Measurements from ENCODE around the gene G3BP2. TPM values are rescaled to one million over a fixed set of nuclear protein-coding genes. Genes with fewer than 3 reads are reported as not detected.
A peak's percentile ranks its signal among the peaks of the same experiment; 100 is the strongest.
"Not testable (repeated sequence)": the region's sequence is repeated elsewhere in the genome, so short reads cannot be mapped to it uniquely, and the experiment has no call there.

G3BP2 gene
- total RNA-seq, 1 experiment from 2014 or later: 102 TPM

DNA sequence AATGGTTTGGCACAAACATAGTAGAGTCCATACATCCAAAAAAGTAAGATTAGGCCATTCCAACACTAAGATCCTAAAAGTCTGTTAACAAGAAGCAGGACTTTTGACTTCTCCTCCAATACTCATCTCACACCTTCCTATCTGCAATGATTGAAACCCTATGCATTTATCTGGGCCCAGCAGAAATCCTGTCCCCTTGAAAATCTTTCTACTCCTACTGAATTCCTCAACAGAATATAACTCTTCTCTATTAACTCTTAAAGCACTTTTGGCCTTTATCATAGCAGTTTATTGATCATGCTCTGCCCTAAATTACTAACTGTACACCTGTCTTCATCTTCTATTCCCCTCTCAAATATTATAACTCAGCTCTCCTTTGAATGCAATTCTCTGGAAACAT, 4.6 kb downstream of the G3BP2 start:
- CTCF ChIA-PET: no interaction called here
- DNase-seq: no peak
- Histone ChIP-seq H3K27me3 (ENCODE audit: insufficient read depth, low read depth) (no peaks in the 10 kb centered on the region), H3F3A (ENCODE audit: insufficient read depth, low read depth) (peaks cover under 1% of the 10 kb centered on the region; the same call in 1 of the 2 replicates), H3K4me1 (replicated peaks; ENCODE audit: insufficient read depth) (peaks cover 10% of the 10 kb centered on the region), H3K4me3 (no peak overlapping the region), H3K9me3 (ENCODE audit: insufficient read depth, low read depth) (no peaks in the 10 kb centered on the region), H3K4me2 (no peak overlapping the region), H3K9me2 (ENCODE audit: insufficient read depth) (no peaks in the 10 kb centered on the region), H3K79me2 (ENCODE audit: low read depth) (peaks cover 93% of the 10 kb centered on the region), H4K20me1 (ENCODE audit: insufficient read depth) (peaks cover 73% of the 10 kb centered on the region), H2AFZ (no peak overlapping the region), H3K36me3 (ENCODE audit: low read depth) (no peaks in the 10 kb centered on the region), H3K27ac (no peak overlapping the region)
- intact Hi-C loops (cut with micrococcal nuclease; ENCODE audit: unreplicated experiment): no loop called here
- TF ChIP-seq EZH2 (IDR thresholded peaks at IDR 0.05; ENCODE audit: low read depth): no peak
- TF ChIP-seq, protein P1, sequence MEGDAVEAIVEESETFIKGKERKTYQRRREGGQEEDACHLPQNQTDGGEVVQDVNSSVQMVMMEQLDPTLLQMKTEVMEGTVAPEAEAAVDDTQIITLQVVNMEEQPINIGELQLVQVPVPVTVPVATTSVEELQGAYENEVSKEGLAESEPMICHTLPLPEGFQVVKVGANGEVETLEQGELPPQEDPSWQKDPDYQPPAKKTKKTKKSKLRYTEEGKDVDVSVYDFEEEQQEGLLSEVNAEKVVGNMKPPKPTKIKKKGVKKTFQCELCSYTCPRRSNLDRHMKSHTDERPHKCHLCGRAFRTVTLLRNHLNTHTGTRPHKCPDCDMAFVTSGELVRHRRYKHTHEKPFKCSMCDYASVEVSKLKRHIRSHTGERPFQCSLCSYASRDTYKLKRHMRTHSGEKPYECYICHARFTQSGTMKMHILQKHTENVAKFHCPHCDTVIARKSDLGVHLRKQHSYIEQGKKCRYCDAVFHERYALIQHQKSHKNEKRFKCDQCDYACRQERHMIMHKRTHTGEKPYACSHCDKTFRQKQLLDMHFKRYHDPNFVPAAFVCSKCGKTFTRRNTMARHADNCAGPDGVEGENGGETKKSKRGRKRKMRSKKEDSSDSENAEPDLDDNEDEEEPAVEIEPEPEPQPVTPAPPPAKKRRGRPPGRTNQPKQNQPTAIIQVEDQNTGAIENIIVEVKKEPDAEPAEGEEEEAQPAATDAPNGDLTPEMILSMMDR (conservative IDR thresholded peaks at IDR 0.05): no peak
- POLR2A ChIA-PET (ENCODE audit: unreplicated experiment): no interaction called here
- BruUV-seq (replicated peaks): no TSS peak

- H3K4me1 ChIP-seq (replicated peaks; ENCODE audit: insufficient read depth): peaks cover 10% of the 10 kb centered on the region
- H2AFZ ChIP-seq; H3K4me2 ChIP-seq; H3K36me3 ChIP-seq (ENCODE audit: low read depth); POLR2A ChIA-PET (ENCODE audit: unreplicated experiment); H3K9me2 ChIP-seq (ENCODE audit: insufficient read depth); CTCF ChIA-PET; H3K27me3 ChIP-seq (ENCODE audit: insufficient read depth, low read depth); BruUV-seq (replicated peaks); intact Hi-C loops (cut with micrococcal nuclease; ENCODE audit: unreplicated experiment); H3K9me3 ChIP-seq (ENCODE audit: insufficient read depth, low read depth); H3K4me3 ChIP-seq; DNase-seq; H3F3A ChIP-seq (ENCODE audit: insufficient read depth, low read depth): not testable (repeated sequence)
- 0 out of 2 replicates have a peak overlapping the region, but pooled peaks have one; percentile 3 for H3K27ac ChIP-seq
- peaks cover 79% of the 10 kb centered on the region for H4K20me1 ChIP-seq (ENCODE audit: insufficient read depth)
- peaks cover 98% of the 10 kb centered on the region for H3K79me2 ChIP-seq (ENCODE audit: low read depth)
Measured at GRCh38 chr4:75667636-75668035, 5.6 kb downstream of the G3BP2 start.

GRCh38 chr4:75666299-75666698, 6.9 kb downstream of the G3BP2 start:
- H3K9me2 ChIP-seq (ENCODE audit: insufficient read depth): no peaks in the 10 kb centered on the region
- ChIA-PET CTCF (interaction anchor here (0.7 kb wide), 1 partner anchor 96 kb away, joined by 3 read pairs; no protein-coding TSS in a partner anchor), POLR2A (ENCODE audit: unreplicated experiment) (interaction anchor here (0.7 kb wide), 1 partner anchor 111 kb away, joined by 4 read pairs; the partner anchor contains the start of gene ODAPH)
- H3K9me3 ChIP-seq (ENCODE audit: insufficient read depth, low read depth): no peaks in the 10 kb centered on the region
- no peak overlapping the region for H2AFZ ChIP-seq
- no peaks in the 10 kb centered on the region for H3K36me3 ChIP-seq (ENCODE audit: low read depth)
- TF ChIP-seq, protein P1 (conservative IDR thresholded peaks at IDR 0.05): no peak
- no peak for TF ChIP-seq EZH2 (IDR thresholded peaks at IDR 0.05; ENCODE audit: low read depth)
- BruUV-seq (replicated peaks): no TSS peak
- H3K4me3 ChIP-seq: no peak overlapping the region
- peaks cover 6% of the 10 kb centered on the region for H3K4me1 ChIP-seq (replicated peaks; ENCODE audit: insufficient read depth)
- H4K20me1 ChIP-seq (ENCODE audit: insufficient read depth): peaks cover 72% of the 10 kb centered on the region
- H3F3A ChIP-seq (ENCODE audit: insufficient read depth, low read depth): no peaks in the 10 kb centered on the region; the same call in 1 of the 2 replicates
- H3K27ac ChIP-seq: peak overlapping the region; percentile 19; the same call in 1 of the 2 replicates
- no peak for DNase-seq
- no peaks in the 10 kb centered on the region for H3K27me3 ChIP-seq (ENCODE audit: insufficient read depth, low read depth)
- intact Hi-C loops (cut with micrococcal nuclease; ENCODE audit: unreplicated experiment): no loop called here
- H3K4me2 ChIP-seq: no peak overlapping the region
- H3K79me2 ChIP-seq (ENCODE audit: low read depth): peaks cover 94% of the 10 kb centered on the region

- H2AFZ ChIP-seq; H3K27ac ChIP-seq; H3K4me1 ChIP-seq (replicated peaks; ENCODE audit: insufficient read depth); BruUV-seq (replicated peaks); H3K9me2 ChIP-seq (ENCODE audit: insufficient read depth); H3K9me3 ChIP-seq (ENCODE audit: insufficient read depth, low read depth); DNase-seq; H3K27me3 ChIP-seq (ENCODE audit: insufficient read depth, low read depth); intact Hi-C loops (cut with micrococcal nuclease; ENCODE audit: unreplicated experiment); H3K4me3 ChIP-seq; H3K4me2 ChIP-seq; POLR2A ChIA-PET (ENCODE audit: unreplicated experiment); CTCF ChIA-PET; H3F3A ChIP-seq (ENCODE audit: insufficient read depth, low read depth); H3K36me3 ChIP-seq (ENCODE audit: low read depth): not testable (repeated sequence)
- Histone ChIP-seq H4K20me1 (ENCODE audit: insufficient read depth) (peaks cover 61% of the 10 kb centered on the region), H3K79me2 (ENCODE audit: low read depth) (peaks cover 94% of the 10 kb centered on the region)
Measured at GRCh38 chr4:75664604-75665003, 8.6 kb downstream of the G3BP2 start.

Measured in PC-9 (cell line).